GM21786 (cell line): ENCODE measurements around the gene KIF6.
"Not testable (repeated sequence)": the region's sequence is repeated elsewhere in the genome, so short reads cannot be mapped to it uniquely, and the experiment has no call there.

Experiments used
- ATAC-seq: cut with Tn5 transposase; IDR thresholded peaks from one replicate; pipeline ENCODE4 v1.9.1; 2021; ENCODE audit not compliant: unreplicated experiment

Gene KIF6

DNA sequence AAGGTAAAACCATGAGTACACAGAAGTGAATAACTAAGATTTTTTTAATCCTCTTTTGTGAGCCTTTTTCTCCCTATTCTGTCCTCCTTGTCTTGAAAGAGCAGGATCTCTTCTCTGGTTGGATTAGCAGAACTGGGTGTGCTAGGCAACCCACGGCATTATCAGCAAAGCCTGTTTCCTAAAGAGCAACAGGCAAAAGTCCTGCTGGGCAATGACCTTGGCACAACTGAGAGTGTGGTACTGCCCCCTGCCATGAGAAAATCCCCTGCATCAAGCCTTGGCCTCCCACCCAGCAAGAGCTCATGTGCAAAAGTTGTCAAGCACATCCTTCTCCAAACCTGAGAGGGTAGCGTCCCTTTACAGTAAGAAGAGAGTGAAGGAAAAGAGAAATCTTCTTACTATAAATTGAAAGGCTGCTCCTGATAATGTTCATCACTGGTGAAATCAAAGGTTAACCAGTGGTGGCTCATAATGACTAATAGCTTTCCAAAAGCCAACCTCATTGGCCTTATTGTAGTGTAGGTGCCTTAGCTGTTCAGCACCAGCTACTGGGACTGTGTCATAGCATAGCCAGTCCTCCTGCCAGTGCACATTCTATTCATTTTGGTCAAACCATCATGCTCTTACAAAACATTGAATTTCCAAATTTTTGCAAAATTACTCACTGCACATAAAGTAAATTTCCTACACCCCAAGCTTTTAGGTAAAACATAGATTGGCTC is 17.1 kb downstream of the KIF6 start:
- no peak for ATAC-seq

DNA sequence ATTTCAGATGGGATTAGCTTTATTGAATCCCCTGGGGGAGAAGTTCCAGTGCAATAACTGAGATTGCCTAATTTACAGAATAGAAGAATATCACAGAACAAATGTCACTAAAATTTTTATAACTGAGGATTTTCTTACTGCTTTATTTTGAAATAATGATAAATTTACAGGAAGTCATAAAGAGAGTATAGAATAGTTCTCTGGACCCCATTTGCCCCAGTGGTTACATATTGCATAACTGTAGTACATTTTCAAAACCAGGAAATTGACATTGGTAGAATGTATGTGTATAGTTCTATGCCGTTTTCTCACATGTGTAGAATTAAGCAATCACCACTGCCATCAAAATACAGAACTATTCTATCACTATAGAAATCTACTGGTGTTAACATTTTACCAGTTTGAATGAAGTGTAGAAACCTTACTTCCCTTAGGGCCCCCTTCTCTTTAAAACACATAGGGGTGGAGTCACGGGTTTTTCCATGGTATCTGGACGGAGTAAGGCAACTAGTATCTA is 18.3 kb downstream of the KIF6 start:
- ATAC-seq = no peak

DNA sequence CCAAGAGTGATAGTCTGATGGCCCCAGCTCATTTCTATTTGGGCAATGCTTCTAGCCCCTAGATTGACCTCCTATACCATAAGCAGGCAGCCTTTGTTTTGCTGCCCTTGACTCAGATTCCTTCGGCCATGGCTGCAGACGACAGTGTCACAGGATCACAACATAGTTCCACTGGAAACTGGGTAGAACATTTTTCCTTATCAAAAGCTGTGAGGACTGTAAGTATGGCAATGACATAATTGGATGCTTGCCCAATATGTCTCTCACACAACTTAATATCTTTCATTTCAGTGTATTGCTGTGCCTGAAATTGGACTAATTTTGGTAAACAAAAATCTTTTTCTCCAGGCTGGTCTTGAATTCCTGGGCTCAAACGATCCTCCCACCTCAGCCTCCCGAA is 22.9 kb downstream of the KIF6 start:
- ATAC-seq = no peak

DNA sequence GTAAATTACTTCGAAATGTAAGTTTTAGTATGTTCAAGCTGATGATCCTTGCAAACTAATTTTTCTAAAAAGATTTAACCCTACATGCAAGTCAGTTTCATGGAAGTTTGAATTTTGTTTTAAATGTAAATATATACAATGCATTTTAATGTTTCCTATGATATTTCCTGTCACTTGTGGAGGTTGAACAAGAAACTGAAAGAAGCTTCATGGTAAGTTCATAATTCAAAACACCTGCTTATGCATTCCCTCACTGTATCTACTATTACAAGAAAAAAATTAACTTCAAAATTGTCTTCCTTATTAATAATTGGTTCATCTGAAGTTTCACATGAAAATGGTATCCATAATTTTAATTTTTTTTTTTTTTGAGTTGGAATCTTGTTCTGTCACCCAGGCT is 24.8 kb downstream of the KIF6 start:
- no peak for ATAC-seq

DNA sequence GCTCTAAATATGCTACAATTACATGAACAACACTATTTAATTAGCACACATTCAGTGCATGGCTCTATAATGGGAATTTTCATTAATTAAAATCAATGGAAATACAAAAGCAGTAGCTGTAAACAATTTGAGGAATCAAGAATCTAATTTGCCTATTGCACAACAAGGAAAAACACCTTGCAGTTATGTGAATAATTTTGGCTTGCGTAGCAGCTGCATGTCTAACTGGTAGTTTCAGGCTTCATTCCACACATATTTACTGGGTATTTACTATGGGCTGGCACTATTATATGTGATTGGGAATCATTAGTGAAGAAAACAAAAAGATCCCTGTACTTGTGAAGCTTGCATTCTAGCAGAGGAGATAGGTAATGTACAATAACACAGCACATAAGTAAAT is 26.4 kb downstream of the KIF6 start:
- ATAC-seq = no peak

DNA sequence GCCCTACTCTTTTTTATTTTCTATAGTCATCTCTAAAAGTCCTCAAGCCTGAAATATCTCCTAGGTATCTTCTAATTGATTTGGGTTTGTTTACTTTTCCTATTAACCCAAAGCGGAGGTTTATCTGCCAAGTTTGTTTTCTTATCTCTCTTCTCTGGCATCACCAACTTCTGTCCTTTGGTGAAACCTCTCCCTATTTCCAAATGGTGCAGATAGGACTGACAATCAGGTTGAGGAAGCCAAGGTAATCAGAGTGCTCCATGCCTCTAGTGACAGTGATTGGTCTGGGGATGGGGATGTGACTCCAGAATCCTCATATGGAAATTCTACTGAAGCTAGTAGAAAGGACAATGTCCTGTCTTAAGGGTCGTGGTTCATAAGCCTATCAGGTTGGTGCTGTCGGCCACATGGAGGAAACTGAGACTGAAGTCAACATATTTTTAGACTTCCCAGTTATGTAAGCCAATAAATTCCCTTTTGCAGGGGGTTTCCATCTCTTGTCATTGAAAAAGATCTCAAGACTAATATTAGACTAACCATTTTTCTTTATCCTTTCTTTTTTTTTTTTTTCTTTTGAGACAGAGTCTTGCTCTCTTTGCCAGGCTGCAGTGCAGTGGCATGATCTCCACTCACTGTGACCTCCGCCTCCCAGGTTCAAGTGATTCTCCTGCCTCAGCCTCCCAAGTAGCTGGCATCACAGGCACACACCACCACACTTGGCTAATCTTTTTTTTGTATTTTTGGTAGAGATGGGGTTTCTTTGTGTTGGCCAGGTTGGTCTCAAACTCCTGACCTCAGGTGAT is 28.0 kb downstream of the KIF6 start:
- ATAC-seq = no peak

DNA sequence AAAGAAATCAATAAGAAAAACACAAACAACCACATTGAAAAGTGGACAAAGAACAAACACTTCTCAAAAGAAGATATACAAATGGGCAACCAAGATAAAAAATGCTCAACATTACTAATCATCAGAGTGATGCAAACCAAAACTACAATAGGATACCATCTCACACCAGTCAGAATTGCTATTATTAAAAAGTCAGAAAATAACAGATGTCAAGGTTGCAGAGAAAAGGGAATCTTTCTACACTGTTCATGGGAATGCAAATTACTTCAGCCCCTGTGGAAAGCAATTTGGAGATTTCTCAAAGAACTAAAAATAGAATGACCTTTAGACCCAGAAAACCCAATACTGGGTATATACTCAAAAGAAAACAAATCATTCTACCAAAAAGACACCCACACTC is 29.8 kb downstream of the KIF6 start:
- no peak for ATAC-seq

DNA sequence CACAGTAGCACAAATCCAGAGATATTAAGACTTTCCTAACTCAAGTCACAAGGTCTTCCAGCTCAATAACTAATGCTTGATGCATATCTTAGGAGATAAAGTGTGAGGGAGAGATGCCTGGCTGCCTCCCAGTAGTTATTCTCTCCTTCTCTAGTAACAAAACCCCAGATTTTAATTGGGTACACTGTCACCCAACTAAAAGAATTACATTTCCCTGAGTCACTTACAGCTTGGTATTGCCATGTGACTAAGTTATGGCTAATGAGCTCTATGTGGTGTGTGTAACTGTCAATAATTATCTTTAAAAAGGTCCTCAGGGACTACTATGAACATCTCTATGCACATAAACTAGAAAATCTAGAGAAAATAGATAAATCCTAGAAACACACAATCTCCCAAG is 32.0 kb downstream of the KIF6 start:
- ATAC-seq = no peak

DNA sequence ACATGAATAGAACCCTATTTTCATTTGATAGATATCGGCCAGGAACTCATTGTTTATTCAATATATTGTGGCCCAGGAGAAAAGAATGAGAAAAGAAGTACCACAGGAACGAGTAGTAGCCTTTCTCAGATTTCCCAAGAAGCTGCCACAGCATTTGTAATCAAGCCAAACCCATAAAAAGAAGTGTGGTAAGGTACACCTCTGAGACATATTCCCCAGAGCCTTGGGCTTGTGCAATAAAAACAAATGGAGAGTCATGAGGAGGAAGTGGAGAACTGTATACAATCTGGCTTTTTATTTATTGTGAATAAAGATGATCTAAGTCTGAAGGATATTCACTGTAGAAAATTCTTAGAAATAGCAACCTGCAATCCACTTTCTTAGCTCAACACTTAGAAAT is 36.7 kb downstream of the KIF6 start:
- no peak for ATAC-seq

DNA sequence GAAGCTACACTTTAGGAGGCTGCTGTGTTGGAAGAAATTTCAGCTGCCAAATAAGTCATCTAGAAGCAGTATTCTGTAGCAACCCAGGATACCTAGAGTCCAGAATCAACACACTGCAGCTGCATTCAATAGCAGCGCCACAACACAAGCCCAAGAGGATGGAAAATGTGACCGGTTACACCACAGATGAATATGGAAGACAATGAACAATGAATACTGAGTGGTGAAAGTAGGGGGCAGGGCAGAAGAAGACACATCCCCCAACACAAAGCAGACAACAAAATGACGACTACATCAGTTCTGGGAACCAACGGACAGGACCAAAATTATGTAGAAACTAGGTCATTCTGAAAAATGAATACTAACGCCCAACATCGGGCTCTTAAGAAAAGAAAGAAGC is 38.2 kb downstream of the KIF6 start:
- ATAC-seq = no peak

DNA sequence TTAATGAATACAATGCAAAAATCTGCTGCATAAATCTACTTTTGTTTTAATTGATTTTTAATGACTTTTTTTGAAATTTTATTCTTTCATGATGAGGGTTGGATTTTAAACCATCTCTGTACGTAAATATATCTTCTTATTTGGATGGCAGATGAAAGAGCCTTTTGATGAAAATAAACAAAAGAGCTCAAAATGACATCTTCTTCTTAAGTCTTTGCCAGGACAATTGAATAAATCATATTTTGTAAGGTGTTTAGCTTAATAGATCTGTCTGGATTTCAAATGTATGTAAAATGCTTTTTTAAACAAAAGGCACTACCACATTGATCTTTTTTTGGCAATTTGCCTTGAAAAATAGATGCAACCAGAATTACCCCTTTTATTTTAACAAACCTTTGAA is 39.3 kb downstream of the KIF6 start:
- ATAC-seq = no peak

DNA sequence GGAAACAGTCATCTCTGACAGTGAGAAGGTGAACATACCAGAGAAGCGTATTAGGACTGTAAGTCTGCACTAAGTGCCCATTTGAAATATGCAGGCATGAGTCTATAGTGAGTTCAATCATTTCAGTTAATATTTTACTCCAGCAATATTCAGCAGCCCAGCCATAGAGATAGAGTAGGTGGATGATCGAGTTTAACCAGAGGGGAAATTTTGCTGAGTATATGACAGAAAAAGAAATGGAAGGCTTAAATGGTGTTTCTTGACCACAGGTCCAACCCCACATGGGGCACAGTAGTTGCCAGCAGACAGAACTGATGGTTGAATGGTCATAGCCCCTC is 39.8 kb downstream of the KIF6 start:
- no peak for ATAC-seq

DNA sequence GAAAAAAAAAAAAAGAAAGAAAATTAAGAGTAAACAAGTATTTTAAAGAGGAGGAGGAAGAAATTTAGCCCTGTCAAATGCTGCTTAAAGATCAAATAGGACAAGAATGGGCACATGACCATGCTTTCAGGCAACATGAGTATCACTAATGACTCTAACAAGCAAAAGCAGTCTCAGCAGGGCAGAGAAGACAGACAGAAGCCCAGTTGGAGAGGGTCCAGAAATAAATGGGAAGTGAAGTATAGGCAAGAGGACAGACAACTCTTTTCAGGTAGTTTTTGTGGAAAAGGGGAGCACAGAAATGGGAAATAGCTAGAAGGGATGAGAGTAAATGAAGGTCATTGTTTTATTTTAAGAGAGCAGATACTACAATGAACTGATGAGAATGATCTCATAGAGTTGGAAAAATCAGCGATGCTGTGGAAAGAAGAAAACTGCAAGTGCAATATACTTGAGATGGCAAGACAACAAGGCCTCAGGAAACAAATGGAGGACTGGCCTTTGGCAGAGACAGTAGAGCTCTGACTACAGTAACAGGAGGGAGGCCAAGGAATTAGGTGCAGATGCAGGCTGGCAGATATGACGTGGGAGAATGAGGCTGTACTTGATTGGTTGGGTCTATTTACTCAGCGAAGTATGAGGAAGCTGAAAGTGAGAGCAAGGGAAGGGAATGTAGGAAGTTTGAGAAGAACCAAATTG is 40.3 kb downstream of the KIF6 start:
- ATAC-seq = no peak

DNA sequence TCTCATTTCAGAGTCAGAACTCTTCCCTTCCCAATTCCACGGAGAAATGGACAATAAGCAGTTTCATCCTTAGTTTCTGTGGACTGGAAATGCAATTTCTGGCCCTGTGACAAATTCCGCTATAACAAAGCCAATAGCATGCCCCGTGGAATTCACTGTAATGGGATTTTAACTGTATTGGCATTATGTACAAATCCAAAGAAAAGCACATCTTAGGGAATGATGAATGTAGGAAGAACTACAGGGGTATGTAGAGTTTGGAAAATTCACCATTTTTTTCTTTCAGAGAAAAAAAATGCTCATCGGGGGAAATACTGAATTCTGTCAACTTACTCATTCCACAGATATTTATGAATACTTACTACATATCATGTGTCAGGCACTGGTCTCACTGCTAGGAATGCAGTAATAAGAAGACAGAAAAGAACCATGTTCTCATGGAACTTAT is 43.5 kb downstream of the KIF6 start:
- ATAC-seq = no peak

DNA sequence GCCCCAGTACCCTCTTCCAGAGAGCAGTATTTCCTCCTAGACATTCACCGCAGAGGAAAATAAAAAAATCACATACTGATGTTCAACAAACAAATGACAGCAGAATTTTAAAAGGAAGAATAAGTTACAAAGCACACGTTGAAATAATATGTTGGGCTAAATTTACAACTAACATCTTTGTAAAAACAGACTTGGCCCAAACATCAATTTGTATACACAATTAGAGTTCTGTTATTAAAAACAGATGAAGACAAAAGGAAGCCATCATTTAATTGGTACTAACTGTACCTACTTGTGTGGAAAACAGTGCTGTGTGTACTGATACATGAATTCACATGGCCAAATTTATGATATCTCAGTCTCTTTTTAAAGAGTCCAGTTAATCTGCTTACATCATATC is 46.3 kb downstream of the KIF6 start:
- no peak for ATAC-seq

DNA sequence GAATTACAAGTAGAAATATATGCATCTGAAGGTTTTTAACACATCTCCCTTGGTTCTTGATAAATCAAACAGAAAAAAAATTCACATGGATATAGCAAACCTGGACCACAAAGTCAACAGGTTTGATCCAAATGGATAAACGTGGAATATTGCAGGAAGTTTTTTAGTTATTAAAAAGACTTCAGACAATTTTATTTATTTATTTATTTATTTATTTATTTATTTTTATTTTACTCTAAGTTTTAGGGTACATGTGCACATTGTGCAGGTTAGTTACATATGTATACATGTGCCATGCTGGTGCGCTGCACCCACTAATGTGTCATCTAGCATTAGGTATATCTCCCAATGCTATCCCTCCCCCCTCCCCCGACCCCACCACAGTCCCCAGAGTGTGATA is 47.9 kb downstream of the KIF6 start:
- not testable (repeated sequence) for ATAC-seq

DNA sequence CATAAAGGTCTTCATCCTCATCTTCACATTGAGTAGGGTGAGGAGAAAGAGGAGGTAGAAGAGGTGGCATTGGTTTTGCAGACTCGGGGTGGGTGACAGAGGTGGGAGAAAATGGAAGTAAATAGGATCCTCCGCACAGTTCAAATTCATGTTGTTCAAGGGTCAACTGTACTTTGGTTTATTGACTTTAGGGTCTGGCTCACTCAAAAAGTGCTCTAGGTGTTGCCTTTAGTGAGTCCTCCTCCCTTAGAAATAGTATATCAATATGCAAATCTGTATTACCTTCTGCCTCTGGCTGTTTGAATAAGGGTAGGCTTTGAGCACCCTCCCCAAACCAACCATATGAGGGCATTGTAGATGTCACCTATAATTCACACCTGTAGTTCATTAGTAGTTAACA is 54.7 kb downstream of the KIF6 start:
- ATAC-seq = no peak

DNA sequence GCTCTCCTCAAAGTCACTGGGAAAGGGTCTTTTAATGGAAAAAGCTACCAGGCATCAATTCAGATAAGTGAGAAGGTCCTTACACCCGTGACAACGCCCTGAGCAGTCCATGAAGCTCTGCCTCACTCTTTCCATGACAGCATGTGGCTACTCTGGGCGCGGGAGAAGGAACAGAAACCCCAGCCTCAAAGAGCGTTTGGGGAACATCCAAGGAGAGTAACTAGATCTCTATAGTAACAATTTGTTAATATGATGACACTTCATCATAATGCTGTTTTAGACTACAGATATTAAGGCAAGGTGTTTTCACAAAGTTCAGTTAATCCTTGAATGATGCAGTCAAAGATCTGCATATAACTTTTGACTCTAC is 55.2 kb downstream of the KIF6 start:
- no peak for ATAC-seq

DNA sequence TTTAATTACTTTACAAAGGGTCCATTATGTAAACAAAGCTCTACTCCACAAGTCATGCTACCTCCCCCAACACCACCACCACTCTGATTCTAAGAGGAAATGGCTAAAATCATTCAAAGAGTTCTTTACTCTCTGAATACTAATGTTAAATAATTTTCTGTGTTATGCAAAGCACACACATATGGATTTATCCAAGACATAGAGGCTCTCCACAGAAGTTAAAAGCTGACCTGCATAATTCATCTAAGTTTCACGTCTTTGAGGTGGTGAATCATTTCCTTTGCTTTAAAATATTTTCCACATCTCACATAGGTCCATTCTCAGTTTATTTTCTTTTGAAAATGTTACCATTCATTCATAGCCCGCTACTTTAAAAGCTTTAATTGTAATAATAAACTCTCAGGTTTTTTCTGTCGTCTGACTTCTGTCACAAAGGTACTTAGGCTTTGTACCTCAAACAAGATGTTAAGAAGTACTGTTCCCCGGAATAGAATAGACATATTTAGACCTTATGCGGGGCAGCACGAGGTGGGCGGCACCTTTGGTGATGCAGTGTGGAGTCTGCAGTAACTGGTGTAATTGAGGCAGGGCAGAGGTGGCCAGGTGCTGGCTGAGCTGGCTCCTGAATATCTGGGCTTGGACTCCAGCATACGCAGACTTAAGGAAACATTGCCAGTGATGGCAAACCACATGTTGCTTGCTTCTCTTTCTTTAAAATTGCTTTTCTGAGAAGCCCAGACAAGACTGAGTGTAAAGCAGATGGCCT is 55.8 kb downstream of the KIF6 start:
- ATAC-seq = no peak

DNA sequence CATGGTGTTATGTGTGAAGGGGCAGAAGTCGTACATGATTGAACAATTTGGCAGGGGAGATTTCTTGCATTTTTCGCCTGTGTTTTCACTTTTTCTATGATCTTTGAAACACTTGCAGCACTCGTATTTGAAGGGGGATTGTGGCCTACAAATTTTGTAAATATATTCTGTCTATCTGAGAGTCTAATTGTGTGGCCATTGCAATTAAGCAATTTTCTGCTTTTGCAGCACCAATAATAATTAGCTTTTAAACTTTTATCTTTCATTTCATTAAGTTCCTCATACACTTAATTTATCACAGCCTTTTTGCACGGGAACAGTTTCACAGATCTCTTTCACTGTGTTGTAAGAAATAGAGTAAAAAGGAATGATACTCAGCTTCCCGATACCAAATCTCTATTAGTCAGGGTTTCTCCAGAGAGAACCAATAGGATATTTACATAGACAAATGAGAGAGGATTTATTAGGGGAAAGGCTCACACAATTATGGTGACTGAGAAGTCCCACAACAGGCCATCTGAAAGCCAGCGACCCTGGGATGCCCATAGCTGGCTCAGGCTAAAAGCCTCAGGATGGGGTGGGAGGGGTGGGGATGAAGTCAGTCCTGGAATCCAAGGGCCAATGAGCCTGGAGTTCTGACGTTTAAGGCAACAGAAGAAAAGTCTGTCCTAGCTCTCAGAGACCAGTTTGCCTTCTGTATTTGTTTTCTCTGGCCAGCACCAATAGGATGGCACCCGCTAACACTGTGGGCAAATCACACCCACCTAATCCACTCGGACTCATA is 58.3 kb downstream of the KIF6 start:
- no peak for ATAC-seq
